Cardiac fibroblast (primary cell): Measurements from ENCODE around the gene PLEKHO2.

Experiments used
- DNase-seq, 2 donors: peaks; one replicate each; pipeline versions ENCODE4 v3.0.0 to v3.0.0-alpha.2; 2010; ENCODE audit warnings: low read depth in 2 of 2
- H3K4me3 ChIP-seq, 2 donors: replicated peaks in 1 of 2; 1 replicate in 1 of 2; 2 replicates in 1 of 2; pipeline ENCODE4 v1.5.1; 2011; ENCODE audit warnings: low read depth in 2 of 2, low read length in 2 of 2, mild to moderate bottlenecking in 2 of 2, moderate library complexity in 1 of 2
- TF ChIP-seq, protein P1 (sequence below): IDR thresholded peaks from one replicate; pipeline ENCODE4 v1.5.1; 2011; ENCODE audit warnings: low read depth, mild to moderate bottlenecking, low read length, inconsistent platforms

The PLEKHO2 gene

GRCh38 chr15:64844576-64845145 is 2.9 kb downstream of the PLEKHO2 start:
- TF ChIP-seq, protein P1, sequence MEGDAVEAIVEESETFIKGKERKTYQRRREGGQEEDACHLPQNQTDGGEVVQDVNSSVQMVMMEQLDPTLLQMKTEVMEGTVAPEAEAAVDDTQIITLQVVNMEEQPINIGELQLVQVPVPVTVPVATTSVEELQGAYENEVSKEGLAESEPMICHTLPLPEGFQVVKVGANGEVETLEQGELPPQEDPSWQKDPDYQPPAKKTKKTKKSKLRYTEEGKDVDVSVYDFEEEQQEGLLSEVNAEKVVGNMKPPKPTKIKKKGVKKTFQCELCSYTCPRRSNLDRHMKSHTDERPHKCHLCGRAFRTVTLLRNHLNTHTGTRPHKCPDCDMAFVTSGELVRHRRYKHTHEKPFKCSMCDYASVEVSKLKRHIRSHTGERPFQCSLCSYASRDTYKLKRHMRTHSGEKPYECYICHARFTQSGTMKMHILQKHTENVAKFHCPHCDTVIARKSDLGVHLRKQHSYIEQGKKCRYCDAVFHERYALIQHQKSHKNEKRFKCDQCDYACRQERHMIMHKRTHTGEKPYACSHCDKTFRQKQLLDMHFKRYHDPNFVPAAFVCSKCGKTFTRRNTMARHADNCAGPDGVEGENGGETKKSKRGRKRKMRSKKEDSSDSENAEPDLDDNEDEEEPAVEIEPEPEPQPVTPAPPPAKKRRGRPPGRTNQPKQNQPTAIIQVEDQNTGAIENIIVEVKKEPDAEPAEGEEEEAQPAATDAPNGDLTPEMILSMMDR: no peak
- DNase-seq: no peak
- H3K4me3 ChIP-seq: peak overlapping the region; percentile 96 to 97

DNA sequence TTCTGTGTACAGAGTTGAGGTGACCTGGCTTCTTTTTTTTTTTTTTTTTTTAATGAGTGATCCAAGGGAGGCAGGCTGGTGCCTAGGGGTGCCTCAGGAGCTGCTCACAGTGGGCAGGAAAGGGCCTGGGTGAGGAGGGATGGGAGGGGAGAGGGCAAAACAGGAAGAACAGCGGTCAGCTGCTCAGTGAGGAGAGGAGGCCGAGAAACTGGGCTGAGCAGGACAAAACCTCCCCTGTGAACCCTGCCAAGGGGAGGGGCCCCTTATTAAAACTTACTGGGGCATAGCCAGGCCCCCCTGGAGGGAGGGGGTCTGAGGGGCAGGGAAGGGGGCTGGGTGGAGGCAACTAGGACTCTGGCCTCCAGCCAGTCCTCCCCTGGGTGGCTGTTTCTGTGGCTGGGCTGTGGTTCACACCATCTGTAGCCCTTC is 3.5 kb downstream of the PLEKHO2 start:
- H3K4me3 ChIP-seq: peak overlapping the region in 1 of 2 donors; percentile 97
- DNase-seq: peak in 1 of 2 donors; percentile 70
- TF ChIP-seq, protein P1: no peak

- H3K4me3 ChIP-seq: no peak overlapping the region
- TF ChIP-seq, protein P1: no peak
Measured at GRCh38 chr15:64845831-64846595, 4.3 kb downstream of the PLEKHO2 start.

DNA sequence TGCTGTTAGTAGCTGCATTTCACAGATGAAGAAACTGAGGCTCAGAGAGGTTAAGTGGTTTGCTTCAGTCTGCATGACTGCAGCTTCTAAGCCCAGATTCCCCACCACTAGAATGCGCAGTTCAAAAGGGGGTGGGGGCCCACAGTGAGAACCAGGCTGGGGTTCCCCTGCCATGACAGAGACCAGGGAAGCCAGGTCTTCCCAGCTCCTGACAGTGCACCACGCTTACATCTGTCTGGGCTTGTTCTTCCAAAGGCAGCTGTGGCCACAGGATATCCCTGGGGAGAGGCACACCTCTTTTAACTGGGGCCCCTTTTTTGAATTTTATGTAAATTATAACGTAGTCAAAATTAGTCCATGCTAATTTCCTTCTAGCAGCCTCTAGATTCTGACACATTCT is 5.3 kb downstream of the PLEKHO2 start:
- TF ChIP-seq, protein P1: no peak
- DNase-seq: no peak
- no peak overlapping the region for H3K4me3 ChIP-seq

More at GRCh38 chr15:64845831-64846595, 4.3 kb downstream of the PLEKHO2 start:
- no peak for DNase-seq

DNA sequence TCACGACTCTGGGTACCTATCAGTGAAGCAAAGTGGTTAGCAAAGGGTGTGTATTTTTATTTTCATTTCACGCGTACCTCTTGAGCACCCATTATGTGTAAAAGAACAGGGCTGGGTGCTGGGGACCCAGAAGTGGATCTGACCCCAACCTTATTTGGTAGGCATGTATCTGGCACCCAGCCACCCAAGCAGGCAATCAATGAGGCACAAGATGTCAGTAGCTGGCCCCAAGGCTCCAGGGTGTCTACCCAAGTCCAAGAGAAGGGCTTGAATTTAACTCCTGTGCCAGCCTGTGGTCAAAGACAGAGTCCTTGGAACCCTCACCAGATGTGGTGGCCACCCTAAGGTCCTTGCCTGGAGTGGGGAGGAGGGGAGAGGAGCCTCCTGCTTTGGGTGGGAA is 5.7 kb downstream of the PLEKHO2 start:
- no peak overlapping the region for H3K4me3 ChIP-seq
- DNase-seq: no peak
- TF ChIP-seq, protein P1: no peak

- H3K4me3 ChIP-seq: no peak overlapping the region
- TF ChIP-seq, protein P1: no peak
Measured at GRCh38 chr15:64847876-64848716, 6.4 kb downstream of the PLEKHO2 start.

More at GRCh38 chr15:64847876-64848716, 6.4 kb downstream of the PLEKHO2 start:
- no peak for DNase-seq
